ENCODE data around the gene RASL10A.

DNA sequence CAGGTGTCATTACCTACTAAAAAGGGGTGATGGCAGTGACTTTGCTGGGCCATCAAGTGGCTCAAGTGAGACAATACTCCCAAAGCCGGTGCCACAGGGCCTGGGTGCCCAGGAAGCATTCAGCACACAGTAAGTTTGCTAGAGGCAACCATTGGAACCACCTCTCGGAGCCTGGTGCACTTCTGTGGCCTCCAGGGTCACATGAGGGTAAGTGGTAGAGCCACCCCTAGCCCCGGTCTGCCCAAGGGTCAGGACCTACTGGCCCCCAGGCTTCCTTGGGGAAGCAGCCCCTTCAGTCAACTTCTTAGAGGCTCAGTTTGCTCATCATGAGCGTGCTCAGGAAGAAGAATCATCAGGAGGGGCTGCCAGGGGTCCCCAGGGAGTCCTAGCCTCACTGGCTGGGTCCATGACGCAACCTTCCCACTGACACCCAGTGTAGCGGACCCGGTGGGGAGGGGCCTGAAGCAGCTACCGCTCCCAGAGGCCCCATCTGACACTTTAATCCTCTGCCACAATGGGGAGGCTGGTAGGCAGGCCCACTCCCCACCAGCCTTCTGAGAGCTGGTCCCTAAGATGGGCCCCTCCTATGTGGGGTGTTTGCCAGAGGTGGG lies 17.5 kb upstream of the RASL10A start:
- TF ChIP-seq, protein P1, sequence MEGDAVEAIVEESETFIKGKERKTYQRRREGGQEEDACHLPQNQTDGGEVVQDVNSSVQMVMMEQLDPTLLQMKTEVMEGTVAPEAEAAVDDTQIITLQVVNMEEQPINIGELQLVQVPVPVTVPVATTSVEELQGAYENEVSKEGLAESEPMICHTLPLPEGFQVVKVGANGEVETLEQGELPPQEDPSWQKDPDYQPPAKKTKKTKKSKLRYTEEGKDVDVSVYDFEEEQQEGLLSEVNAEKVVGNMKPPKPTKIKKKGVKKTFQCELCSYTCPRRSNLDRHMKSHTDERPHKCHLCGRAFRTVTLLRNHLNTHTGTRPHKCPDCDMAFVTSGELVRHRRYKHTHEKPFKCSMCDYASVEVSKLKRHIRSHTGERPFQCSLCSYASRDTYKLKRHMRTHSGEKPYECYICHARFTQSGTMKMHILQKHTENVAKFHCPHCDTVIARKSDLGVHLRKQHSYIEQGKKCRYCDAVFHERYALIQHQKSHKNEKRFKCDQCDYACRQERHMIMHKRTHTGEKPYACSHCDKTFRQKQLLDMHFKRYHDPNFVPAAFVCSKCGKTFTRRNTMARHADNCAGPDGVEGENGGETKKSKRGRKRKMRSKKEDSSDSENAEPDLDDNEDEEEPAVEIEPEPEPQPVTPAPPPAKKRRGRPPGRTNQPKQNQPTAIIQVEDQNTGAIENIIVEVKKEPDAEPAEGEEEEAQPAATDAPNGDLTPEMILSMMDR (conservative IDR thresholded peaks at IDR 0.05; ENCODE audit: low read length): no peak
- no peak for TF ChIP-seq EZH2phosphoT487 (IDR thresholded peaks at IDR 0.05; ENCODE audit: borderline replicate concordance, low read depth, low read length)
